Measurements from ENCODE around the gene CORO7. TPM values are rescaled to one million over a fixed set of nuclear protein-coding genes. Genes with fewer than 3 reads are reported as not detected.
A peak's percentile ranks its signal among the peaks of the same experiment; 100 is the strongest.

The CORO7 gene
- total RNA-seq, 1 donor from 2014 or later, result 35.1 TPM

GRCh38 chr16:4378161-4378666 lies 38.2 kb downstream of the CORO7 start:
- H3K4me3 Mint-ChIP-seq, result no peak overlapping the region
- H3K36me3 Mint-ChIP-seq, result peaks cover 2% of the 10 kb centered on the region
- H3K4me1 Mint-ChIP-seq, result peaks cover 36% of the 10 kb centered on the region
- H3K9me3 Mint-ChIP-seq, result no peaks in the 10 kb centered on the region
- H3K27me3 Mint-ChIP-seq (ENCODE audit: low read depth), result no peaks in the 10 kb centered on the region
- TF ChIP-seq CTCF (IDR thresholded peaks at IDR 0.05; ENCODE audit: unreplicated experiment), result no peak
- H3K27ac Mint-ChIP-seq, result peak overlapping the region; percentile 87
- no peak for DNase-seq (ENCODE audit: low spot score in 2 of 2, unreplicated experiment in 2 of 2)

- Mint-ChIP-seq H3K4me1 (peaks cover 41% of the 10 kb centered on the region), H3K4me3 (peak overlapping the region; percentile 22)
- TF ChIP-seq CTCF (IDR thresholded peaks at IDR 0.05; ENCODE audit: unreplicated experiment), result no peak
Measured at GRCh38 chr16:4377573-4378154, 38.7 kb downstream of the CORO7 start.

GRCh38 chr16:4376893-4377572 lies 39.4 kb downstream of the CORO7 start:
- Mint-ChIP-seq H3K4me1 (peaks cover 43% of the 10 kb centered on the region), H3K4me3 (peak overlapping the region; percentile 22), H3K27ac (peak overlapping the region; percentile 87)

More at GRCh38 chr16:4377573-4378154, 38.7 kb downstream of the CORO7 start:
- Mint-ChIP-seq H3K36me3 (no peaks in the 10 kb centered on the region), H3K9me3 (no peaks in the 10 kb centered on the region), H3K27me3 (ENCODE audit: low read depth) (no peaks in the 10 kb centered on the region), H3K27ac (peak overlapping the region; percentile 87)
- no peak for DNase-seq (ENCODE audit: low spot score in 2 of 2, unreplicated experiment in 2 of 2)

GRCh38 chr16:4376126-4376892 lies 40.1 kb downstream of the CORO7 start:
- H3K36me3 Mint-ChIP-seq, result no peaks in the 10 kb centered on the region
- DNase-seq (ENCODE audit: low spot score in 2 of 2, unreplicated experiment in 2 of 2), result no peak
- no peaks in the 10 kb centered on the region for H3K9me3 Mint-ChIP-seq
- peak overlapping the region; percentile 87 for H3K27ac Mint-ChIP-seq
- peaks cover 44% of the 10 kb centered on the region for H3K4me1 Mint-ChIP-seq
- no peaks in the 10 kb centered on the region for H3K27me3 Mint-ChIP-seq (ENCODE audit: low read depth)
- no peak for TF ChIP-seq CTCF (IDR thresholded peaks at IDR 0.05; ENCODE audit: unreplicated experiment)
- no peak overlapping the region for H3K4me3 Mint-ChIP-seq

More at GRCh38 chr16:4376893-4377572, 39.4 kb downstream of the CORO7 start:
- H3K36me3 Mint-ChIP-seq, result no peaks in the 10 kb centered on the region
- H3K27me3 Mint-ChIP-seq (ENCODE audit: low read depth), result no peaks in the 10 kb centered on the region
- no peaks in the 10 kb centered on the region for H3K9me3 Mint-ChIP-seq
- no peak for TF ChIP-seq CTCF (IDR thresholded peaks at IDR 0.05; ENCODE audit: unreplicated experiment)
- no peak for DNase-seq (ENCODE audit: low spot score in 2 of 2, unreplicated experiment in 2 of 2)

- Mint-ChIP-seq H3K27ac (peak overlapping the region; percentile 82), H3K4me3 (peak overlapping the region; percentile 33), H3K36me3 (no peaks in the 10 kb centered on the region), H3K9me3 (no peaks in the 10 kb centered on the region), H3K4me1 (peaks cover 49% of the 10 kb centered on the region), H3K27me3 (ENCODE audit: low read depth) (no peaks in the 10 kb centered on the region)
- TF ChIP-seq CTCF (IDR thresholded peaks at IDR 0.05; ENCODE audit: unreplicated experiment), result no peak
- DNase-seq (ENCODE audit: low spot score in 2 of 2, unreplicated experiment in 2 of 2), result no peak
Measured at GRCh38 chr16:4375717-4376116, 40.7 kb downstream of the CORO7 start.

Data from mesothelial cell of epicardium (in vitro differentiated cells).